ENCODE measurements around the gene C10orf90. TPM values are rescaled to one million over a fixed set of nuclear protein-coding genes. Genes with fewer than 3 reads are reported as not detected.

The C10orf90 gene
- total and polyA plus RNA-seq, 7 donors = 0.03 to 1.1 (median 0.33) TPM; not detected in 4

DNA sequence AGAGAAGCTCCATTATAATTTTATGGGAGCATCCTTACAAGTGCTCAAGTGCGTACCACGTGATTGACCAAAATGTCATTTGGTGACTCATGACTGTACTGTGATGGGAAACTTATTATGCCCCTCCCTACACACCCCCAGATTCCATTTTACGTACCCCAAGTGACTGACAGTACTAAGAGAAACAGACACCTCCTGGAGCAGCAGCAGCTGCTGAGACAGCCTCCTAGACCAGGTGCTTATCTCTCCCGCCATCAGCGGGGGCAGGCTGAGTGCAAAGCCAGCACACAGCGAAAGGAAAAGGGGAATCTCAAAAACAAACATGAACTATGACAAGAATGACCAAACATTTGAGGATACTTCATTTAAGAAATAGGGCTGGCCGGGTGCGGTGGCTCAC is 278.0 kb downstream of the C10orf90 start:
- intact Hi-C loops (cut with DNase I) = no loop called here
- Histone ChIP-seq H3K36me3 (no peaks in the 10 kb centered on the region), H3K27me3 (peaks cover 12 to 28% (median 15%) of the 10 kb centered on the region in 3 donors), H3K4me3 (no peak overlapping the region), H3K9me3 (no peaks in the 10 kb centered on the region), H3K4me1 (peaks cover 0 to 13% (median 10%) of the 10 kb centered on the region in 4 donors), H3K27ac (no peak overlapping the region)
- TF ChIP-seq POLR2A (IDR thresholded peaks at IDR 0.05) (no peak), POLR2AphosphoS5 (IDR thresholded peaks at IDR 0.05) (no peak), EP300 (IDR thresholded peaks at IDR 0.05) (no peak)
- TF ChIP-seq, protein P1, sequence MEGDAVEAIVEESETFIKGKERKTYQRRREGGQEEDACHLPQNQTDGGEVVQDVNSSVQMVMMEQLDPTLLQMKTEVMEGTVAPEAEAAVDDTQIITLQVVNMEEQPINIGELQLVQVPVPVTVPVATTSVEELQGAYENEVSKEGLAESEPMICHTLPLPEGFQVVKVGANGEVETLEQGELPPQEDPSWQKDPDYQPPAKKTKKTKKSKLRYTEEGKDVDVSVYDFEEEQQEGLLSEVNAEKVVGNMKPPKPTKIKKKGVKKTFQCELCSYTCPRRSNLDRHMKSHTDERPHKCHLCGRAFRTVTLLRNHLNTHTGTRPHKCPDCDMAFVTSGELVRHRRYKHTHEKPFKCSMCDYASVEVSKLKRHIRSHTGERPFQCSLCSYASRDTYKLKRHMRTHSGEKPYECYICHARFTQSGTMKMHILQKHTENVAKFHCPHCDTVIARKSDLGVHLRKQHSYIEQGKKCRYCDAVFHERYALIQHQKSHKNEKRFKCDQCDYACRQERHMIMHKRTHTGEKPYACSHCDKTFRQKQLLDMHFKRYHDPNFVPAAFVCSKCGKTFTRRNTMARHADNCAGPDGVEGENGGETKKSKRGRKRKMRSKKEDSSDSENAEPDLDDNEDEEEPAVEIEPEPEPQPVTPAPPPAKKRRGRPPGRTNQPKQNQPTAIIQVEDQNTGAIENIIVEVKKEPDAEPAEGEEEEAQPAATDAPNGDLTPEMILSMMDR (IDR thresholded peaks at IDR 0.05) = no peak
- no peak for DNase-seq
- WGBS, 2 donors = 65 to 71% methylated on average over 8 of the region's 8 CpGs

DNA sequence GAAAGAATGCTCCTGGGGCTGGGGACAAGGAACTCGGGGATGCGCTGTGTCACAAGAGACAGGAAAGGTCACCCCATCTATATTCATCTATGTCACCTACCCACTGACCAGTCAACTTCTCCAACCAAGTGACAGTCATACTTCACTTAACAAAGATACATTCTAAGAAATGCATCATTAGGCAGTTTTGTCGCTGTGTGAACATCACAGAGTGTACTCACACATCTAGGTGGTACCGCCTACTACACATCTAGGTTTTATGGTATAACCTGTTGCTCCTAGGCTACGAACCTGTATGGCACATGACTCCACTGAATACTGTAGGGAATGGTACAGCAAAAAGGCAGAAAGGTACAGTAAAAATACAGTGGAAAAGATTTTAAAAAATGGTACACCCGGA is 278.4 kb downstream of the C10orf90 start:
- Histone ChIP-seq H3K9me3 (no peaks in the 10 kb centered on the region), H3K27ac (peak overlapping the region in 1 of 4 donors; percentile 4), H3K36me3 (no peaks in the 10 kb centered on the region), H3K4me3 (no peak overlapping the region), H3K4me1 (peaks cover 0 to 17% (median 15%) of the 10 kb centered on the region in 4 donors), H3K27me3 (peaks cover 13 to 32% (median 17%) of the 10 kb centered on the region in 3 donors)
- DNase-seq = no peak
- WGBS, 2 donors = 86 to 91% methylated on average over 6 of the region's 6 CpGs
- no peak for TF ChIP-seq EP300 (IDR thresholded peaks at IDR 0.05)
- TF ChIP-seq, protein P1 (IDR thresholded peaks at IDR 0.05) = no peak
- TF ChIP-seq POLR2A (IDR thresholded peaks at IDR 0.05) = no peak
- intact Hi-C loops (cut with DNase I) = no loop called here

DNA sequence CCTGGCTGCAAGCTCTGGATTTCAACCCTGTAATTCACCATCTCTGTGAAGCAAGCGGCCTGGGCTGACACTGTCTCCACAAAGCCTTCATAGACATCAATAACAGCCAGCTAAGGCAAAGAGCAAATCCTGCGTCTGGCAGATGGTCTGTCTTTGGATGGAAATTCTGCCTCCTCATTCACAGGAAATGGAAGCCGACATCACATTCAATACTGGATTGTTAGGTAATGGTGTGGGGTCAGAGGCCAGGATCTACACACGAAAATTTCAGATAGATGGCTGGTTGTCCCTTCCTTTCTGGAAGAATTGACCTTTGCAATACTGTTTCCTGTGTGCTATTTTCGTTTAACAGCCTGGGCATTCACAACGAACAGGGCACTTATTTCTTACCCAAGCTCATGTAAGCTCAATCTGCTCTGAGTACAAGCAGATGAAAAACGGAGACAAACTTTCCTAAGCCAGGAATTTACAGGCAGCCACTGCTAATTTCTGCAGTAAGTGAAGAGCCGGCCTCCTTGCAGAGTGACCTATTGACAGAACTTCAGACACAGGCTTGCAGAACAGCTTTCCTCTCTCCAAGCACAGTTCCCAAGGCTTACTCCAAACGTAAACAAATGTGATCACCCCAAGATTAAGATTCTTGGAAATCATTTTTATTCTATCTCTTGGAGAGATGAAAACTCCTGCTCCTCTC is 279.2 kb downstream of the C10orf90 start:
- Histone ChIP-seq H3K36me3 (no peaks in the 10 kb centered on the region), H3K4me1 (peaks cover 0 to 20% (median 19%) of the 10 kb centered on the region in 4 donors), H3K4me3 (no peak overlapping the region), H3K27ac (peak overlapping the region in 2 of 4 donors; percentile 10 to 43), H3K27me3 (peaks cover 13 to 38% (median 17%) of the 10 kb centered on the region in 3 donors), H3K9me3 (no peaks in the 10 kb centered on the region)
- WGBS, 2 donors = 39 to 55% methylated on average over 9 of the region's 9 CpGs
- peak; percentile 68 for DNase-seq
- intact Hi-C loops (cut with DNase I) = no loop called here
- TF ChIP-seq POLR2AphosphoS5 (IDR thresholded peaks at IDR 0.05) (no peak), POLR2A (IDR thresholded peaks at IDR 0.05) (no peak)
- TF ChIP-seq, protein P1 (IDR thresholded peaks at IDR 0.05) = no peak

DNA sequence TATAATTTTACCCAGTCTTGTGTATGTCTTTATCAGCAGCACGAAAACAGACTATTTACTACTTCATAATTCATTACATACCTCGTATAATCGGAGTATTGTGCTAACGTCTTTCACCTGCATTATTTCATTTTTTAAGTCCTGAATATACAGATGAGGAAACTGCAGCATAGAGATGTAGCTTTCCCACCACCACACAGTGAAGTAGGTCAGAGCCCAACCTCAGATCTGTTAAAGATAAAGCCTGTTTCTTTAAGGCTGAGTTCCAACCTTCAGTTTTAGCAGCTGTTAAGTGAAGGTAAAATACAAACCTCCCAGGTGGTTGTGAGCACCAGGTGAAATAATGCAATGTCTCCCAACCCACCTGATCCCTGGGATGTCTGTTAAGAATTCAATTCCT is 280.2 kb downstream of the C10orf90 start:
- 81 to 89% methylated on average over 4 of the region's 4 CpGs for WGBS, 2 donors
- H3K27me3 ChIP-seq = peaks cover 13 to 45% (median 17%) of the 10 kb centered on the region in 3 donors
- H3K9me3 ChIP-seq = no peaks in the 10 kb centered on the region
- TF ChIP-seq EP300 (IDR thresholded peaks at IDR 0.05) (no peak), POLR2AphosphoS5 (IDR thresholded peaks at IDR 0.05) (no peak), POLR2A (IDR thresholded peaks at IDR 0.05) (no peak)
- TF ChIP-seq, protein P1 (IDR thresholded peaks at IDR 0.05) = no peak
- H3K27ac ChIP-seq = peak overlapping the region in 1 of 4 donors; percentile 43
- peaks cover 0 to 20% (median 19%) of the 10 kb centered on the region in 4 donors for H3K4me1 ChIP-seq
- intact Hi-C loops (cut with DNase I) = no loop called here
- H3K4me3 ChIP-seq = no peak overlapping the region
- DNase-seq = no peak
- H3K36me3 ChIP-seq = no peaks in the 10 kb centered on the region
